Osteoblast (primary cell): ENCODE measurements around the gene DRAM1. TPM values are rescaled to one million over a fixed set of nuclear protein-coding genes. Genes with fewer than 3 reads are reported as not detected.

Experiments
- DNase-seq: peaks from one replicate; pipeline ENCODE4 v3.0.0; 2011; ENCODE audit warnings: low spot score, mixed read lengths; ENCODE audit not compliant: insufficient read length; ENCODE audit errors: missing footprints
- H2AFZ ChIP-seq: 2 replicates; pipeline ENCODE4 v1.6.0; 2011; ENCODE audit warnings: mild to moderate bottlenecking, low read length
- H3K27ac ChIP-seq: 2 replicates; pipeline ENCODE4 v1.5.1; 2011; ENCODE audit warnings: mild to moderate bottlenecking, low read depth, low read length, moderate library complexity
- H3K27me3 ChIP-seq: 2 replicates; pipeline ENCODE4 v1.6.0; 2012; ENCODE audit warnings: mild to moderate bottlenecking, control low read depth, inconsistent platforms, low read length, moderate library complexity; ENCODE audit not compliant: insufficient read depth
- H3K36me3 ChIP-seq: 2 replicates; pipeline ENCODE4 v1.5.1; 2011; ENCODE audit warnings: mild to moderate bottlenecking, low read length, control low read depth, moderate library complexity; ENCODE audit not compliant: insufficient read depth
- H3K4me1 ChIP-seq: 2 replicates; pipeline ENCODE4 v1.5.1; 2011; ENCODE audit warnings: mild to moderate bottlenecking, low read length, control low read depth, moderate library complexity; ENCODE audit not compliant: insufficient read depth
- H3K4me2 ChIP-seq: 2 replicates; pipeline ENCODE4 v1.6.0; 2011; ENCODE audit warnings: mild to moderate bottlenecking, low read length; ENCODE audit not compliant: insufficient read depth
- H3K4me3 ChIP-seq: fragments of 200-600 bp; sonication (generic); 3 replicates; pipeline ENCODE4 v1.5.1; 2012; ENCODE audit warnings: mild to moderate bottlenecking, low read length, inconsistent platforms; ENCODE audit not compliant: insufficient read depth
- H3K79me2 ChIP-seq: 2 replicates; pipeline ENCODE4 v1.6.0; 2012; ENCODE audit warnings: mild to moderate bottlenecking, low read length, control low read depth, inconsistent platforms; ENCODE audit not compliant: insufficient read depth
- H3K9me3 ChIP-seq: 2 replicates; pipeline ENCODE4 v1.5.1; 2011; ENCODE audit warnings: low read depth, low read length, control low read depth
- H4K20me1 ChIP-seq: 2 replicates; pipeline ENCODE4 v1.6.0; 2012; ENCODE audit warnings: mild to moderate bottlenecking, low read length, control low read depth; ENCODE audit not compliant: insufficient read depth
- total RNA-seq: library from RNA; depleted of rRNA; stranded (reverse); fragments of >200 nt; gene quantifications from 2 replicates; pipeline ENCODE4 v1.2.3, GENCODE V29; 2012
- TF ChIP-seq, protein P1 (sequence below): IDR thresholded peaks from 2 replicates; pipeline ENCODE4 v1.5.1; 2011; ENCODE audit warnings: mild to moderate bottlenecking, low read depth, low read length, moderate library complexity; ENCODE audit errors: extremely low read depth

Gene DRAM1
- total RNA-seq, 1 donor: 141 TPM

DNA sequence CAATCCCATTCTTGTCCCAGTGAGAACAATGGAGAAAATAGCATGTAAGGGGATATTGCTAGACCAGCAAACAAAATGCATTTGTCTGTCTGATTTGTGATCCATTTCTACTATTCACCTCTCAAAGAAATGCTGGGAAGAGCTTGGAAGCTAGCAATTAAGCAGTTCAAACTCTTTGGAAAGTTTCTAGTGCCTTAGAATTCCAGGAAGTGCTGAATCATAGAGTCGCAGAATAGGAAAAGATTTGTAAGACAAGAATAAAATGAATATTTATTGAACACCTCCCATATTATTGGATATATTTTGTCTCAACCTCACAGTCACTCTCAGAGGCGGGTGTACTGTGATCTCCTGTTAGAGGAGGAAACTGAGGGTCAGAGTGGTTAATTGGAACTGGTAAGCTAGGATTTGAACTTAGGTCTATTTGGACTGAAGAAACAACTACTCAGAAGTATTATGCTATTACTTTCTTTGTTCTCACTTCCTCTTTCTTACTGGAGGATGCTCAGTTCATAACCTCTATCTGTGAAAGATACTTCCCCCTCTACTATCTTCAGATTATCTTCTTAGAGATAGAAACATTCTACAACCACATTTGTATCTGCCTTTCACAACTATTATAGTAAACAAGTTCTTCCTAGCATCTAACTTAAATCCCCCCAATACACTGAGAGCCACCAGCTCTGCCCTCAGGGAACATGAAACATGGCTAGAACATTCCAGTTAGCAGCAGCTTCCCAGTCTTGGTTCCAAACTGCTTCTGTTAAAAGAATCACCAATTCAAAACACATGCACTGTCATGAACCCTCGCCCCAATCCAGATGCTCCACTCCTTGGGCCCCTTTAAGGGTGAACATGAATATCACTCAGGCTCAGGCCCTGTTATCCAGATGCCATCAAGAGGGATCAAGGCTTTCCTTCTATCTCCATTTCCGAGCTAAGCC, 64.2 kb downstream of the DRAM1 start:
- H3K4me1 ChIP-seq: peaks cover 12% of the 10 kb centered on the region
- DNase-seq: peak; percentile 68
- no peak overlapping the region for H2AFZ ChIP-seq
- H3K4me2 ChIP-seq: no peak overlapping the region
- H3K9me3 ChIP-seq: no peaks in the 10 kb centered on the region
- H3K79me2 ChIP-seq: no peaks in the 10 kb centered on the region
- H3K27me3 ChIP-seq: no peaks in the 10 kb centered on the region
- no peaks in the 10 kb centered on the region for H3K36me3 ChIP-seq
- H3K27ac ChIP-seq: no peak overlapping the region
- no peak overlapping the region for H3K4me3 ChIP-seq
- TF ChIP-seq, protein P1, sequence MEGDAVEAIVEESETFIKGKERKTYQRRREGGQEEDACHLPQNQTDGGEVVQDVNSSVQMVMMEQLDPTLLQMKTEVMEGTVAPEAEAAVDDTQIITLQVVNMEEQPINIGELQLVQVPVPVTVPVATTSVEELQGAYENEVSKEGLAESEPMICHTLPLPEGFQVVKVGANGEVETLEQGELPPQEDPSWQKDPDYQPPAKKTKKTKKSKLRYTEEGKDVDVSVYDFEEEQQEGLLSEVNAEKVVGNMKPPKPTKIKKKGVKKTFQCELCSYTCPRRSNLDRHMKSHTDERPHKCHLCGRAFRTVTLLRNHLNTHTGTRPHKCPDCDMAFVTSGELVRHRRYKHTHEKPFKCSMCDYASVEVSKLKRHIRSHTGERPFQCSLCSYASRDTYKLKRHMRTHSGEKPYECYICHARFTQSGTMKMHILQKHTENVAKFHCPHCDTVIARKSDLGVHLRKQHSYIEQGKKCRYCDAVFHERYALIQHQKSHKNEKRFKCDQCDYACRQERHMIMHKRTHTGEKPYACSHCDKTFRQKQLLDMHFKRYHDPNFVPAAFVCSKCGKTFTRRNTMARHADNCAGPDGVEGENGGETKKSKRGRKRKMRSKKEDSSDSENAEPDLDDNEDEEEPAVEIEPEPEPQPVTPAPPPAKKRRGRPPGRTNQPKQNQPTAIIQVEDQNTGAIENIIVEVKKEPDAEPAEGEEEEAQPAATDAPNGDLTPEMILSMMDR: no peak
- H4K20me1 ChIP-seq: no peaks in the 10 kb centered on the region

DNA sequence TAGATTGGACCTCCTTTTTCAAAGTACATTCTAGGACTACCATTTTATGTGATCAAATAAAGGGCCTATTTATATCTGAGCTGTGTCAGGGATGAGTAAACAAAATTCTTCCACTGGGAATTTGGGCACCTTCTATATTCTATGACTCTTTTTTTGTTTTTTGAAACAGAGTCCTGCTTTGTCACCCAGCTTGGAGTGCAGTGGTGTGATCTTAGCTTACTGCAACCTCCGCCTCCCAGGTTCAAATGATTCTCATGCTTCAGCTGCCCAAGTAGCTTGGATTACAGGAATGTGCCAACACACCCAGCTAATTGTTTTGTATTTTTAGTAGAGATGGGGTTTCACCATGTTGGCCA, 64.8 kb downstream of the DRAM1 start:
- H2AFZ ChIP-seq: no peak overlapping the region
- no peaks in the 10 kb centered on the region for H3K9me3 ChIP-seq
- no peak for DNase-seq
- H3K4me2 ChIP-seq: no peak overlapping the region
- no peaks in the 10 kb centered on the region for H4K20me1 ChIP-seq
- no peaks in the 10 kb centered on the region for H3K27me3 ChIP-seq
- H3K36me3 ChIP-seq: no peaks in the 10 kb centered on the region
- H3K4me1 ChIP-seq: peaks cover 6% of the 10 kb centered on the region
- H3K27ac ChIP-seq: no peak overlapping the region
- H3K79me2 ChIP-seq: no peaks in the 10 kb centered on the region
- TF ChIP-seq, protein P1: no peak
- H3K4me3 ChIP-seq: no peak overlapping the region

DNA sequence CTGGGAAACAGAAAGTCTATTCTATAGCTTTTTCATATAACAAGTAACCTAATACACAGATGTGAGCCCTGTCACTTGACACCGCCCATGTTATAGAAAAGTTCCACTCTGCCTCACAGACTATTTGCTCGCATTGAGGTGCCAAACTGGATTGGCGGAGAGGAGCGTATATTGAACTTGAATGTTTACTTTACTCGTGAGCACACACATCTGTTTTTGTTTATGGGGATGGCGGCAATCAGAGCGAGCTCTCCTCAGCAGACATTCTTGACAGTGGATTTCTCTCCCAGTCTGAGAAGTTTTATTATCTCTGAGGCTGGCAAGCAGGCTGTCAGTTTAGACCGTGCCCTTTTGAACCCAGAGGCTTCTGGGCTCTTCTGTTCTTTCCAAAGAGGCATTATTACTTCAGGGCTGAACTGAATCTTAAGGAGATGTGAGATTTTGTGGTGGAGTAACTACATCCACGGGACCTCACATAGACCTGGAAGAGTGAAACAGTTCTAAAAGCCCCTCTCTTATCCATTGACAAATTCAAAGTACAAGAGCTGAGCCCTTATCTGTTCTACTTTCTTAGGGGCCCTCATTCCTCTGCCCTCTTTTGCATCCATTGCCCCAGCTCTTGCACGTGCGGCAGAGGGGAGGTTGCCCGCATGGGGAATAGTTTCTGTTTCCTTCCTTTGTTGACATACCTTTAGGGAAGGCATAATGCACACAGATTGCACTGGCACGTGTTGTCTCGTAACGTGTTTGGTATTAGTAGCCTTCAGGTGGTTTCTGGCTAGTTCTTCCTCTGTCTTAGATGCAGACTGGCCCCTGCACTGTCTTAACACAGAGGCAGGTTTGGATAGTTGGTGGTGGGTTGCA, 68.2 kb downstream of the DRAM1 start:
- Histone ChIP-seq H3K4me2 (peak overlapping the region; percentile 38), H3K27ac (no peak overlapping the region), H4K20me1 (no peaks in the 10 kb centered on the region), H3K79me2 (no peaks in the 10 kb centered on the region), H3K9me3 (no peaks in the 10 kb centered on the region), H3K36me3 (no peaks in the 10 kb centered on the region), H3K4me1 (peaks cover 6% of the 10 kb centered on the region), H3K27me3 (no peaks in the 10 kb centered on the region), H2AFZ (peak overlapping the region; percentile 63), H3K4me3 (no peak overlapping the region)
- TF ChIP-seq, protein P1: no peak
- DNase-seq: no peak

DNA sequence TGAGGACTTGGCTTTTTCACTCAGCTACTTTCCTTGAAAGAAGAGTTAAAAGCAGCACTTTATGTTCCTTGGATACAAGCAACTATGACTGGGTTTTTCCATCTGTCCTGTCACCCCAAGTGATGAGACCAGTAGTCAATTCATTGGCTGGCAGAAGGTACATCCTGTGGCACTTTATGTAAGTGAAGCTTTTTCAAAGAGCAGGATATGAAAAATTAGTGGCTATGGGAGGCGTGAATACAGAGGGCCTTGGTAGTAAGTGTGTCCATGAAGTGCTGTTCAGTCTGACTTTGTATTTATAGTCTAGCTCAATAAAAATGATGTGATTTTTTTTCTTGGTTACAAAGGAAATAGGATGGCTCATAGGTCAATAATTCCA, 68.8 kb downstream of the DRAM1 start:
- TF ChIP-seq, protein P1: no peak
- DNase-seq: no peak

More for the DNA sequence above, 68.8 kb downstream of the DRAM1 start:
- Histone ChIP-seq H3K9me3 (no peaks in the 10 kb centered on the region), H4K20me1 (no peaks in the 10 kb centered on the region), H3K27me3 (no peaks in the 10 kb centered on the region), H3K27ac (no peak overlapping the region), H3K79me2 (no peaks in the 10 kb centered on the region), H3K4me2 (no peak overlapping the region), H3K36me3 (no peaks in the 10 kb centered on the region), H3K4me1 (peaks cover 6% of the 10 kb centered on the region), H2AFZ (no peak overlapping the region), H3K4me3 (no peak overlapping the region)
